PC-3 (cell line): ENCODE data around the gene IGSF23.

Source experiments
- CTCF ChIP-seq: fragments of 300-600 bp; sonication (generic); conservative IDR thresholded peaks from 2 replicates; pipeline ENCODE4 v1.5.1; 2017; ENCODE audit warnings: antibody characterized with exemption, low read depth, mild to moderate bottlenecking, low read length
- EZH2 ChIP-seq: fragments of 300-600 bp; sonication (generic); IDR thresholded peaks from one replicate; pipeline ENCODE4 v1.6.1; 2017; ENCODE audit warnings: antibody characterized with exemption, mild to moderate bottlenecking, low read length; ENCODE audit not compliant: unreplicated experiment
- EZH2phosphoT487 ChIP-seq: fragments of 300-600 bp; sonication (generic); IDR thresholded peaks from 2 replicates; pipeline ENCODE4 v1.6.1; 2018; ENCODE audit warnings: mild to moderate bottlenecking, antibody characterized with exemption, low read length, borderline replicate concordance

- TF ChIP-seq CTCF, result no peak
- no peak for TF ChIP-seq EZH2
- no peak for TF ChIP-seq EZH2phosphoT487
Measured at GRCh38 chr19:44579663-44580365, 33.5 kb upstream of the IGSF23 start.
